ENCODE results near the gene ALDH1B1.

- TF ChIP-seq EZH2 (IDR thresholded peaks at IDR 0.05; ENCODE audit: insufficient read depth, poor library complexity, severe bottlenecking) (no peak), EZH2phosphoT487 (IDR thresholded peaks at IDR 0.05; ENCODE audit: insufficient read depth, low read depth) (no peak)
Measured at GRCh38 chr9:38447703-38448102, 55.2 kb downstream of the ALDH1B1 start.
